HFFc6 (cell line): ENCODE results near the gene SCN9A. TPM values are rescaled to one million over a fixed set of nuclear protein-coding genes. Genes with fewer than 3 reads are reported as not detected.

Experiments used
- DNase-seq: peaks from one replicate; pipeline ENCODE4 v3.0.0-alpha.2; 2018
- H3K27ac Mint-ChIP-seq: 2 replicates; pipeline ENCODE4 v1.8.0; 2020; ENCODE audit warnings: mild to moderate bottlenecking, mixed read lengths
- H3K27me3 Mint-ChIP-seq: 2 replicates; pipeline ENCODE4 v1.8.0; 2021; ENCODE audit warnings: mild to moderate bottlenecking, moderate library complexity, mixed read lengths; ENCODE audit not compliant: insufficient read depth
- H3K36me3 Mint-ChIP-seq: 2 replicates; pipeline ENCODE4 v1.8.0; 2021; ENCODE audit warnings: low read depth, mixed read lengths
- H3K4me1 Mint-ChIP-seq: 2 replicates; pipeline ENCODE4 v1.8.0; 2020; ENCODE audit warnings: low read depth, mixed read lengths
- H3K4me3 Mint-ChIP-seq: 2 replicates; pipeline ENCODE4 v1.8.0; 2020; ENCODE audit warnings: mild to moderate bottlenecking, moderate library complexity, mixed read lengths
- H3K9me3 Mint-ChIP-seq: 2 replicates; pipeline ENCODE4 v1.8.0; 2020; ENCODE audit warnings: mild to moderate bottlenecking, mixed read lengths
- CTCF ChIP-seq: fragments of 200-600 bp; sonication (generic); IDR thresholded peaks from 2 replicates; pipeline ENCODE4 v1.5.0; 2021; ENCODE audit warnings: antibody characterized with exemption, mild to moderate bottlenecking
- total RNA-seq, 6 experiments: library from RNA; stranded (reverse); fragmentation: NEBNext Ultra II Directional; extraction: Animal tissue kit (Norgen Biotek cat#: 25700); gene quantifications; 2 replicates in 1 of 6; 3 replicates in 5 of 6; pipeline ENCODE4 v1.2.3, GENCODE V29; 2021

Gene SCN9A
- total RNA-seq, 6 experiments from 2014 or later: 41.1 to 66.1 (median 55.8) TPM

GRCh38 chr2:166373951-166374350, 1.8 kb downstream of the SCN9A start:
- Mint-ChIP-seq H3K9me3 (no peaks in the 10 kb centered on the region), H3K36me3 (peaks cover 8% of the 10 kb centered on the region), H3K27ac (peak overlapping the region; percentile 52; the same call in 1 of the 2 replicates), H3K4me1 (peaks cover 52% of the 10 kb centered on the region), H3K27me3 (no peaks in the 10 kb centered on the region; the same call in 1 of the 2 replicates), H3K4me3 (peak overlapping the region; percentile 93)
- TF ChIP-seq CTCF: no peak
- DNase-seq: peak; percentile 80

DNA sequence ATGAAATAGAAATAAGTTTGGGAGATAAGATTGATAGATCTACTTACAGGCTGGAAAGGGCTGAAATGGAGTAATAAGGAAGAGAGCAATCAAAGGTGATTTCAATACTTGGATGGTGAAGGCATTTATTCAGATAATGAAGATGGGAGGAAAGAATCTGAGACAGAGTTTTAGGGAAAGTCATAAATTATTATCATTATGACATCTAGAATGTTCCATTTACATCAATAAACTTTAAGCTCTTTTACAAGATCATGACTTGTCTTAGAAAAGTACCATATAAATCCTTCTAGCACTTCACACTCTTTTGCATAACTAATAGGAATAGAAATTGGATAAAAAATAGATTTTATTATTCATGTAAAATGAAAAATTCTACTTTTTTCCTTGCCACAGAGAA, 2.2 kb downstream of the SCN9A start:
- Mint-ChIP-seq H3K27ac (peak overlapping the region; percentile 58), H3K4me1 (peaks cover 52% of the 10 kb centered on the region), H3K9me3 (no peaks in the 10 kb centered on the region), H3K27me3 (no peaks in the 10 kb centered on the region; the same call in 1 of the 2 replicates), H3K4me3 (peak overlapping the region; percentile 93), H3K36me3 (peaks cover 8% of the 10 kb centered on the region)
- DNase-seq: no peak
- no peak for TF ChIP-seq CTCF

GRCh38 chr2:166373105-166373504, 2.6 kb downstream of the SCN9A start:
- peak overlapping the region; percentile 58 for H3K27ac Mint-ChIP-seq
- no peaks in the 10 kb centered on the region for H3K9me3 Mint-ChIP-seq
- DNase-seq: no peak
- peaks cover 8% of the 10 kb centered on the region for H3K36me3 Mint-ChIP-seq
- no peaks in the 10 kb centered on the region; the same call in 1 of the 2 replicates for H3K27me3 Mint-ChIP-seq
- H3K4me3 Mint-ChIP-seq: peak overlapping the region; percentile 93
- no peak for TF ChIP-seq CTCF
- peaks cover 52% of the 10 kb centered on the region for H3K4me1 Mint-ChIP-seq

DNA sequence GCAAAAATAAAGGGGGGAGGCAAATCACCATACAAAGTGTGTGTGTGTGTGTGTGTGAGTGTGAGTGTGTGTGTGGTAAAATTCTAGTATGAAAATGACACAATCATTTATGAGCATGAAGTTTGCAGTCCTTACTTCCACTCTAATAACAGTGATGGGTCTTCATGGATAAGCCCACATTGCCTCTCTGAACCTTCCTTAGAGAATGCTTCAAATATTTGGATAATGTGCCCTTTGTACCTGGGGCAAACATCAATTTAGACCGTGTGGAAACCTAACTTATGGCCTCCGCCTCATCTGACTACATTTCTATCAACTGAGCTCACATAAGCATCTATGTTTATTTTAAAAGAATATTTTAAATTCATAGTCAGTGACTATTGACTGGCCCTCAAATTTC, 3.7 kb downstream of the SCN9A start:
- Mint-ChIP-seq H3K9me3 (no peaks in the 10 kb centered on the region), H3K4me3 (peak overlapping the region; percentile 93), H3K4me1 (peaks cover 52% of the 10 kb centered on the region), H3K27ac (peak overlapping the region; percentile 80), H3K27me3 (no peaks in the 10 kb centered on the region; the same call in none of the 2 replicates), H3K36me3 (peaks cover 17% of the 10 kb centered on the region)
- DNase-seq: peak; percentile 33
- no peak for TF ChIP-seq CTCF

GRCh38 chr2:166365803-166366420, 9.8 kb downstream of the SCN9A start:
- Mint-ChIP-seq H3K4me1 (peaks cover 69% of the 10 kb centered on the region), H3K4me3 (peak overlapping the region; percentile 17; the same call in 1 of the 2 replicates), H3K36me3 (peaks cover 16% of the 10 kb centered on the region; the same call in 1 of the 2 replicates), H3K27ac (peak overlapping the region; percentile 33; the same call in 1 of the 2 replicates), H3K27me3 (no peaks in the 10 kb centered on the region; the same call in 1 of the 2 replicates), H3K9me3 (no peaks in the 10 kb centered on the region)
- no peak for DNase-seq
- TF ChIP-seq CTCF: no peak
